Vagina (tissue), 2 donors: Measurements from ENCODE around the gene FAF2. TPM values are rescaled to one million over a fixed set of nuclear protein-coding genes. Genes with fewer than 3 reads are reported as not detected.

Experiments
- DNase-seq, 2 donors: peaks; one replicate each; pipeline ENCODE4 v3.0.0-alpha.2; 2017; ENCODE audit errors: extremely low spot score in 2 of 2
- H3K27ac ChIP-seq: fragments of 200-600 bp; sonication (generic); one replicate; pipeline ENCODE4 v1.5.1; 2019
- H3K27me3 ChIP-seq: fragments of 200-600 bp; sonication (generic); one replicate; pipeline ENCODE4 v1.5.1; 2019
- H3K36me3 ChIP-seq, 2 donors: fragments of 200-600 bp; sonication (generic); one replicate each; pipeline ENCODE4 v1.5.1; 2017 to 2019
- H3K4me1 ChIP-seq: fragments of 200-600 bp; sonication (generic); one replicate; pipeline ENCODE4 v1.5.1; 2019
- H3K4me3 ChIP-seq, 2 donors: fragments of 200-600 bp; sonication (generic); 1 replicate in 1 of 2; 2 replicates in 1 of 2; pipeline ENCODE4 v1.5.1; 2016 to 2019
- H3K9me3 ChIP-seq: fragments of 200-600 bp; sonication (generic); one replicate; pipeline ENCODE4 v1.5.1; 2019
- POLR2A ChIP-seq, 2 donors: fragments of 450-650 bp; IDR thresholded peaks; one replicate each; pipeline ENCODE4 v1.6.1; 2017; ENCODE audit warnings: antibody characterized with exemption in 2 of 2, mild to moderate bottlenecking in 2 of 2, moderate library complexity in 2 of 2
- POLR2AphosphoS5 ChIP-seq, 2 donors: sonication (generic); formaldehyde crosslinking; IDR thresholded peaks; one replicate each; pipeline ENCODE4 v1.9.0; 2017; ENCODE audit warnings: antibody characterized with exemption in 2 of 2, mild to moderate bottlenecking in 2 of 2, low read depth in 1 of 2; ENCODE audit not compliant: insufficient read depth in 1 of 2
- intact Hi-C: fragments of 100-400 bp; cut with DNase I; formaldehyde crosslinking; loops from one replicate; pipeline ENCODE4 v1.15.1; 2023
- total RNA-seq: library from RNA; depleted of rRNA; stranded (reverse); fragments of >200 nt; gene quantifications from one replicate; pipeline ENCODE4 v1.2.3, GENCODE V29; 2016
- TF ChIP-seq, protein P1 (sequence below), 3 experiments: fragments of 450-650 bp in 2 of 3; fragments of 200-600 bp in 1 of 3; sonication (generic) in 1 of 3; IDR thresholded peaks; one replicate each; pipeline ENCODE4 v1.5.1; 2017 to 2019; ENCODE audit warnings: antibody characterized with exemption in 3 of 3, mild to moderate bottlenecking in 2 of 3, moderate library complexity in 2 of 3

Gene FAF2
- total RNA-seq, 1 donor from 2014 or later: 25.3 TPM

- Histone ChIP-seq H3K27me3 (no peaks in the 10 kb centered on the region), H3K4me3 (peak overlapping the region; percentile 62 to 90), H3K9me3 (no peaks in the 10 kb centered on the region), H3K4me1 (peaks cover 66% of the 10 kb centered on the region), H3K36me3 (peaks cover under 1 to 10% of the 10 kb centered on the region in 2 donors), H3K27ac (peak overlapping the region; percentile 98)
- intact Hi-C loops: no loop called here
- TF ChIP-seq POLR2AphosphoS5 (IDR thresholded peaks at IDR 0.05; ENCODE audit: insufficient read depth in 1 of 2, low read depth in 1 of 2): no peak
- TF ChIP-seq, protein P1, sequence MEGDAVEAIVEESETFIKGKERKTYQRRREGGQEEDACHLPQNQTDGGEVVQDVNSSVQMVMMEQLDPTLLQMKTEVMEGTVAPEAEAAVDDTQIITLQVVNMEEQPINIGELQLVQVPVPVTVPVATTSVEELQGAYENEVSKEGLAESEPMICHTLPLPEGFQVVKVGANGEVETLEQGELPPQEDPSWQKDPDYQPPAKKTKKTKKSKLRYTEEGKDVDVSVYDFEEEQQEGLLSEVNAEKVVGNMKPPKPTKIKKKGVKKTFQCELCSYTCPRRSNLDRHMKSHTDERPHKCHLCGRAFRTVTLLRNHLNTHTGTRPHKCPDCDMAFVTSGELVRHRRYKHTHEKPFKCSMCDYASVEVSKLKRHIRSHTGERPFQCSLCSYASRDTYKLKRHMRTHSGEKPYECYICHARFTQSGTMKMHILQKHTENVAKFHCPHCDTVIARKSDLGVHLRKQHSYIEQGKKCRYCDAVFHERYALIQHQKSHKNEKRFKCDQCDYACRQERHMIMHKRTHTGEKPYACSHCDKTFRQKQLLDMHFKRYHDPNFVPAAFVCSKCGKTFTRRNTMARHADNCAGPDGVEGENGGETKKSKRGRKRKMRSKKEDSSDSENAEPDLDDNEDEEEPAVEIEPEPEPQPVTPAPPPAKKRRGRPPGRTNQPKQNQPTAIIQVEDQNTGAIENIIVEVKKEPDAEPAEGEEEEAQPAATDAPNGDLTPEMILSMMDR (IDR thresholded peaks at IDR 0.05): no peak
- TF ChIP-seq POLR2A (IDR thresholded peaks at IDR 0.05): no peak
- DNase-seq: peak in 1 of 2 donors; percentile 90
These were observed 88.1 kb downstream of the FAF2 start for GRCh38 chr5:176536132-176536901.

GRCh38 chr5:176536902-176537553, 88.8 kb downstream of the FAF2 start, which contains the start of gene RNF44:
Gene RNF44 (minus strand): TSS chr5:176537402. CDS start chr5:176532472, 4,930 bp downstream.
- intact Hi-C loops: no loop called here
- Histone ChIP-seq H3K9me3 (no peaks in the 10 kb centered on the region), H3K4me1 (peaks cover 66% of the 10 kb centered on the region)

GRCh38 chr5:176537554-176538229, 89.5 kb downstream of the FAF2 start:
- peak in 1 of 2 donors; percentile 100 for DNase-seq
- peak overlapping the region; percentile 62 to 90 for H3K4me3 ChIP-seq
- TF ChIP-seq POLR2A (IDR thresholded peaks at IDR 0.05) (peak in 1 of 2 donors; percentile 8), POLR2AphosphoS5 (IDR thresholded peaks at IDR 0.05; ENCODE audit: insufficient read depth in 1 of 2, low read depth in 1 of 2) (peak; percentile 80 to 88)
- TF ChIP-seq, protein P1 (IDR thresholded peaks at IDR 0.05): no peak
- H3K36me3 ChIP-seq: no peaks in the 10 kb centered on the region
- H3K4me1 ChIP-seq: peaks cover 67% of the 10 kb centered on the region
- no peaks in the 10 kb centered on the region for H3K9me3 ChIP-seq
- intact Hi-C loops: no loop called here
- H3K27ac ChIP-seq: peak overlapping the region; percentile 98
- no peaks in the 10 kb centered on the region for H3K27me3 ChIP-seq

More at GRCh38 chr5:176536902-176537553, 88.8 kb downstream of the FAF2 start, which contains the start of gene RNF44:
- peak in 1 of 2 donors; percentile 61 for TF ChIP-seq POLR2A (IDR thresholded peaks at IDR 0.05)
- TF ChIP-seq POLR2AphosphoS5 (IDR thresholded peaks at IDR 0.05; ENCODE audit: insufficient read depth in 1 of 2, low read depth in 1 of 2): peak in 1 of 2 donors; percentile 47
- TF ChIP-seq, protein P1 (IDR thresholded peaks at IDR 0.05): no peak
- DNase-seq: peak in 1 of 2 donors; percentile 99
- no peaks in the 10 kb centered on the region for H3K27me3 ChIP-seq
- peaks cover 0 to 2% of the 10 kb centered on the region in 2 donors for H3K36me3 ChIP-seq
- H3K4me3 ChIP-seq: peak within 1 kb of the TSS; percentile 62 to 90
- peak within 1 kb of the TSS; percentile 98 for H3K27ac ChIP-seq

GRCh38 chr5:176538230-176538988, 90.2 kb downstream of the FAF2 start:
- no peak for DNase-seq
- Histone ChIP-seq H3K4me1 (peaks cover 62% of the 10 kb centered on the region), H3K36me3 (no peaks in the 10 kb centered on the region), H3K27me3 (no peaks in the 10 kb centered on the region), H3K9me3 (no peaks in the 10 kb centered on the region), H3K4me3 (peak overlapping the region; percentile 62 to 90), H3K27ac (peak overlapping the region; percentile 98)
- TF ChIP-seq, protein P1 (IDR thresholded peaks at IDR 0.05): no peak
- TF ChIP-seq POLR2A (IDR thresholded peaks at IDR 0.05) (no peak), POLR2AphosphoS5 (IDR thresholded peaks at IDR 0.05; ENCODE audit: insufficient read depth in 1 of 2, low read depth in 1 of 2) (no peak)
- intact Hi-C loops: no loop called here
